ENCODE results near the gene CACNA1G. TPM values are rescaled to one million over a fixed set of nuclear protein-coding genes. Genes with fewer than 3 reads are reported as not detected.

CACNA1G gene
- total RNA-seq, 2 experiments from 2014 or later: not detected

GRCh38 chr17:50523208-50523607, 37.3 kb upstream of the CACNA1G start:
- no peak for ATAC-seq
- Mint-ChIP-seq H3K4me3 (no peak overlapping the region), H3K36me3 (no peaks in the 10 kb centered on the region), H3K27ac (no peak overlapping the region), H3K27me3 (no peaks in the 10 kb centered on the region), H3K4me1 (peaks cover 2% of the 10 kb centered on the region), H3K9me3 (ENCODE audit: low read depth) (no peaks in the 10 kb centered on the region)
- CTCF ChIA-PET: interaction anchor here (1.4 kb wide), 1 partner anchor 174 kb away, joined by 3 read pairs; no protein-coding TSS in a partner anchor
- DNase-seq: no peak

DNA sequence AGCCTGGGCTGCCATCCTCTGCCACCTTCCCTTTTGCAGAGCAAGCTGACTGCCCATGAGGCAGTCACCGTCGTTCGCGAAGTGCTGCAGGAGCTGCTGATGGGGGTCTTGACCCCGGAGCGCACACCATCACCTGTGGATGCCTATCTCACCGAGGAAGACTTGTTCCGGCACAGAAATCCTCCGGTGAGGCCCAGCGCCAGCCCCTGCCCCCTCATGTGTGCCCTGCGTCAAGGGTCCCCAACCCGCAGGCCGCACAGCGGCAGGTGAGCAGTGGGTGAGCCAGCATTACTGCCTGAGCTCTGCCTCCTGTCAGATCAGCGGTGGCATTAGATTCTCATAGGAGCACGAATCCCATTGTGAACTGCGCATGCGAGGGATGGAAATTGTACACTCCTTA, 35.7 kb upstream of the CACNA1G start:
- no peaks in the 10 kb centered on the region for H3K9me3 Mint-ChIP-seq (ENCODE audit: low read depth)
- no peak overlapping the region for H3K27ac Mint-ChIP-seq
- ATAC-seq: no peak
- peaks cover 4% of the 10 kb centered on the region for H3K27me3 Mint-ChIP-seq
- CTCF ChIA-PET: no interaction called here
- no peaks in the 10 kb centered on the region for H3K36me3 Mint-ChIP-seq
- no peak overlapping the region for H3K4me3 Mint-ChIP-seq
- H3K4me1 Mint-ChIP-seq: peaks cover 2% of the 10 kb centered on the region
- DNase-seq: no peak

DNA sequence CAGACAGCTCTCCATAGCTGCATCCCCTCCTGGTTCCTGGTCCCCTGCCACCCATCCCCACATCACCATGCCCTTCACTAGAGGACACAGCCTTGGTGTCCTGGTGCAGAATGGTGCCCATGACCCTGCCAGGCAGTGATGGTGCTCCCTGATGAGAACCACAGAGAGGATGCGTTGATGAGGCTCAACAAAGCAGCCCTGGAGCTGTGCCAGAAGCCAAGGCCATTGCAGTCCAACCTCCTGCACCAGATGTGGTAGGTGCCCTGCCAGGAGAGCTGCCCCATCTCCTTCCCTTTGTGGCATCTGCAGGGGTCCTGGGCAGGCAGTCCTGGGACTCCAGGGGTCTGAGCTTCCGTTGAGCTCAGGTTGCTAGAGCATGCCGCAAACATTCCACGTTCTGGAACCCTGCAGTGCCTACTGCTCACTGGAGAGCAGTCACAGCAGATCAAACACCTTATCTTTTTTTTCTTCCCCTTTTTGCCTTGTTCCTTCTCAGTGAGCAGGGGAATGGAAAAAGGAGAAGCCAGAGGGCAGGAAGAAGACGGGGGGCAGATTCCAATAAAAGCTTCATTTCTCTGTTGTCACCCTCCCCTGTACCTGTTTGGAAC, 33.3 kb upstream of the CACNA1G start:
- H3K27me3 Mint-ChIP-seq: peaks cover 25% of the 10 kb centered on the region
- no peaks in the 10 kb centered on the region for H3K36me3 Mint-ChIP-seq
- no peaks in the 10 kb centered on the region for H3K4me1 Mint-ChIP-seq
- H3K4me3 Mint-ChIP-seq: no peak overlapping the region
- ATAC-seq (no peak), DNase-seq (no peak)
- H3K27ac Mint-ChIP-seq: no peak overlapping the region
- CTCF ChIA-PET: interaction anchor here (1.2 kb wide), 1 partner anchor 12 kb away, joined by 3 read pairs; no protein-coding TSS in a partner anchor
- H3K9me3 Mint-ChIP-seq (ENCODE audit: low read depth): no peaks in the 10 kb centered on the region

- ATAC-seq (no peak), DNase-seq (no peak)
- Mint-ChIP-seq H3K27ac (no peak overlapping the region), H3K27me3 (peaks cover 32% of the 10 kb centered on the region), H3K36me3 (no peaks in the 10 kb centered on the region), H3K4me1 (peaks cover 2% of the 10 kb centered on the region), H3K9me3 (ENCODE audit: low read depth) (no peaks in the 10 kb centered on the region), H3K4me3 (no peak overlapping the region)
- CTCF ChIA-PET: interaction anchor here (1.2 kb wide), 1 partner anchor 13 kb away, joined by 3 read pairs; no protein-coding TSS in a partner anchor
Measured at GRCh38 chr17:50527949-50528474, 32.5 kb upstream of the CACNA1G start.

- Mint-ChIP-seq H3K9me3 (ENCODE audit: low read depth) (no peaks in the 10 kb centered on the region), H3K27me3 (peaks cover 50% of the 10 kb centered on the region), H3K27ac (no peak overlapping the region), H3K4me1 (peaks cover 14% of the 10 kb centered on the region), H3K36me3 (no peaks in the 10 kb centered on the region), H3K4me3 (no peak overlapping the region)
- no peak for DNase-seq
- no peak for ATAC-seq
- CTCF ChIA-PET: interaction anchor here (2.7 kb wide), 1 partner anchor 12 kb away, joined by 13 read pairs; no protein-coding TSS in a partner anchor
Measured at GRCh38 chr17:50529849-50530248, 30.7 kb upstream of the CACNA1G start.

- Mint-ChIP-seq H3K27me3 (peaks cover 59% of the 10 kb centered on the region), H3K36me3 (no peaks in the 10 kb centered on the region)
- CTCF ChIA-PET: interaction anchor here (1.5 to 2.7 kb wide), 2 partner anchors 10 to 31 kb away, joined by 4 to 13 read pairs; no protein-coding TSS in a partner anchor
Measured at GRCh38 chr17:50531428-50532025, 29.0 kb upstream of the CACNA1G start.

DNA sequence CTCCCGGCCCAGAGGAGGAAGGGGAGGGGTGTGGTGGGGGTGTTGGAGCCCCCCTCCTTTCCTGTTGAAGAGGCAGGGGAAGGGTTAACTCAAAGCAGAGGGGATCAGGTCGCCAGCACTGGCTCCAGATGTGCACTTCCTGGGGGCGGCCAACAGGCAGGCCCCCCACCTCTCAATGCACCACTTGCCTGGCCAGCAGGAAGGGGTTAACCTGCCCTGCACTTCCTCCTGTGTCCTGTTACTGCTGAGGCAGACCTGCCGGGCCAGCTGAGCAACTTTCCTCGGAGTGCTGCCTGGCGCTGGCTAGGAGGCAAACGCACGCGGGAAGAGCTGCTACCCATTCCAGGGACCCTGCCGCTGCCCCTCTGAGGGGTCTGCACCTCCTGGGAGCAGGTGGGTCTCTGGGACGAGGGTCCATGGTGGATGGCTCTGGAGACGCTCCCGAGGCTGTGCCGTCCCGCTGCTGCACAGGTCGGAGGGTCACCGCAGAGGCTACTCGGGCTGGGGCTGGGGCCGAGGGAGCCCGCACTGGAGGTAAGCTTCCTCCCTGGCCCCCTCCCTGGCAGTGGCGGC, 28.0 kb upstream of the CACNA1G start, which contains the start of gene EPN3:
Gene EPN3 (plus strand): TSS at position 284 of the 573 bp plus-strand sequence. CDS start 3,822 bp downstream, outside the sequence.
- no peaks in the 10 kb centered on the region for H3K36me3 Mint-ChIP-seq
- ATAC-seq (peak; percentile 54), DNase-seq (no peak)
- no peak within 1 kb of the TSS for H3K4me3 Mint-ChIP-seq
- H3K27me3 Mint-ChIP-seq: peaks cover 59% of the 10 kb centered on the region
- H3K27ac Mint-ChIP-seq: no peak within 1 kb of the TSS
- H3K9me3 Mint-ChIP-seq (ENCODE audit: low read depth): no peaks in the 10 kb centered on the region
- H3K4me1 Mint-ChIP-seq: peaks cover 14% of the 10 kb centered on the region
- CTCF ChIA-PET: interaction anchor here (1.2 to 2.7 kb wide), 4 partner anchors 9 to 13 kb away, joined by 3 to 13 read pairs (median 6); no protein-coding TSS in a partner anchor

More at GRCh38 chr17:50531428-50532025, 29.0 kb upstream of the CACNA1G start:
- H3K9me3 Mint-ChIP-seq (ENCODE audit: low read depth): no peaks in the 10 kb centered on the region
- H3K4me3 Mint-ChIP-seq: no peak overlapping the region
- DNase-seq: no peak
- no peak overlapping the region for H3K27ac Mint-ChIP-seq
- no peak for ATAC-seq
- peaks cover 14% of the 10 kb centered on the region for H3K4me1 Mint-ChIP-seq

GRCh38 chr17:50533185-50533584, 27.3 kb upstream of the CACNA1G start:
- no peak overlapping the region for H3K4me3 Mint-ChIP-seq
- peaks cover 14% of the 10 kb centered on the region for H3K4me1 Mint-ChIP-seq
- CTCF ChIA-PET: interaction anchor here (1.1 to 1.7 kb wide), 4 partner anchors 9 to 55 kb away, joined by 3 to 9 read pairs (median 3); partner anchors contain the start of gene RSAD1
- DNase-seq: no peak
- no peak overlapping the region for H3K27ac Mint-ChIP-seq
- H3K27me3 Mint-ChIP-seq: peaks cover 59% of the 10 kb centered on the region
- no peak for ATAC-seq
- no peaks in the 10 kb centered on the region for H3K36me3 Mint-ChIP-seq
- no peaks in the 10 kb centered on the region for H3K9me3 Mint-ChIP-seq (ENCODE audit: low read depth)

- no peaks in the 10 kb centered on the region for H3K36me3 Mint-ChIP-seq
- no peak for ATAC-seq
- H3K4me3 Mint-ChIP-seq: no peak overlapping the region
- H3K9me3 Mint-ChIP-seq (ENCODE audit: low read depth): no peaks in the 10 kb centered on the region
- CTCF ChIA-PET: interaction anchor here (1.1 to 1.7 kb wide), 4 partner anchors 8 to 55 kb away, joined by 3 to 9 read pairs (median 3); partner anchors contain the start of gene RSAD1
- H3K27me3 Mint-ChIP-seq: peaks cover 59% of the 10 kb centered on the region
- H3K4me1 Mint-ChIP-seq: peaks cover 14% of the 10 kb centered on the region
- DNase-seq: no peak
- no peak overlapping the region for H3K27ac Mint-ChIP-seq
Measured at GRCh38 chr17:50533720-50534148, 26.8 kb upstream of the CACNA1G start.

DNA sequence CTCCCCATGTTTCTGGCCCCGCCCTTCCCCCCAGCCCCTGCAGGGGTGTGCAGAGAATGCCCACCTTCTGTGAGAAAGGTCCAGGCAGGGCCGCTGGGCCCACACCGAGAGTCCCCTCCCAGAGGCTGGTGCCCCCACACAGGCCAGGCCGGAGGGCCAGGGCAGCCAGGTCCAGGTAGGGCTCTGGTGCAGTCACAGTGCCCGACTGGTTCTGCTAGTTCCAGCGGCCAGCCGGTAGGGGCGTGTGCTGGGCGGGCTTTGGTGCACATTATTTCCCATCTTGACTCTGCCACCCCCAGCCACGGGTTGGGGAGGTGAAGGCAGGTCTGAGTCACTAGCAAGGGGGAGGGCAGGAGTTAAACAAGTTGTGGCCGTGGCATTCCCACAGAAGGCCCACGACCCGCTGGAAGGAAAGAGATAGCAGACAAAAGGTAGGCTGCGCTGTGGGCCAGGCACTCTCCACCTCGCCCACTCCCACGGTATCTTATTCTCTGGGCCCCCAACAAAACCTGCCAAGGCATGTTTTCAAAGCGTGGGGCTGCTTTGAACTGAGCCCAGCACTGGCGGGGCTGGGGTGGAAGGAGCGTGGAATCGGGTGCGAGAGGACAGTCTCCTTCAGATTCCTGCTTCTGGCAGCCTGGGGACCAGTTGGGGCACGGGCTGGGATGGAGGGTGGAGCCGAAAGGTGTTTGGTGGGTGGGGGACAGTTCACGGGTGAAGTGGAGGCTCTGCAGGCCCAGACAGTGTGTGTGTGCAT, 26.1 kb upstream of the CACNA1G start:
- Mint-ChIP-seq H3K27me3 (peaks cover 59% of the 10 kb centered on the region), H3K27ac (no peak overlapping the region), H3K4me3 (no peak overlapping the region), H3K4me1 (peaks cover 14% of the 10 kb centered on the region), H3K9me3 (ENCODE audit: low read depth) (no peaks in the 10 kb centered on the region), H3K36me3 (no peaks in the 10 kb centered on the region)
- no peak for DNase-seq
- CTCF ChIA-PET: interaction anchor here (1.1 to 2.0 kb wide), 4 partner anchors 7 to 56 kb away, joined by 3 to 9 read pairs (median 4); partner anchors contain the start of genes RSAD1 and SPATA20
- ATAC-seq: peak; percentile 61

- H3K9me3 Mint-ChIP-seq (ENCODE audit: low read depth): no peaks in the 10 kb centered on the region
- H3K4me3 Mint-ChIP-seq: no peak overlapping the region
- H3K27ac Mint-ChIP-seq: no peak overlapping the region
- ATAC-seq (no peak), DNase-seq (no peak)
- H3K36me3 Mint-ChIP-seq: no peaks in the 10 kb centered on the region
- H3K27me3 Mint-ChIP-seq: peaks cover 54% of the 10 kb centered on the region
- CTCF ChIA-PET: interaction anchor here (1.0 to 2.0 kb wide), 2 partner anchors 12 to 16 kb away, joined by 3 to 4 read pairs; partner anchors contain the start of gene SPATA20
- peaks cover 14% of the 10 kb centered on the region for H3K4me1 Mint-ChIP-seq
Measured at GRCh38 chr17:50534979-50535326, 25.6 kb upstream of the CACNA1G start.

- no peaks in the 10 kb centered on the region for H3K9me3 Mint-ChIP-seq (ENCODE audit: low read depth)
- DNase-seq: no peak
- peaks cover 51% of the 10 kb centered on the region for H3K27me3 Mint-ChIP-seq
- H3K4me1 Mint-ChIP-seq: peaks cover 14% of the 10 kb centered on the region
- no peaks in the 10 kb centered on the region for H3K36me3 Mint-ChIP-seq
- CTCF ChIA-PET: interaction anchor here (1.0 to 2.0 kb wide), 2 partner anchors 11 to 17 kb away, joined by 3 to 4 read pairs; partner anchors contain the start of gene SPATA20
- no peak overlapping the region for H3K4me3 Mint-ChIP-seq
- ATAC-seq: no peak
- no peak overlapping the region for H3K27ac Mint-ChIP-seq
Measured at GRCh38 chr17:50535407-50535806, 25.1 kb upstream of the CACNA1G start.
